ENCODE results near the gene SLC38A2.
"Not testable (repeated sequence)": the region's sequence is repeated elsewhere in the genome, so short reads cannot be mapped to it uniquely, and the experiment has no call there.

Gene SLC38A2

DNA sequence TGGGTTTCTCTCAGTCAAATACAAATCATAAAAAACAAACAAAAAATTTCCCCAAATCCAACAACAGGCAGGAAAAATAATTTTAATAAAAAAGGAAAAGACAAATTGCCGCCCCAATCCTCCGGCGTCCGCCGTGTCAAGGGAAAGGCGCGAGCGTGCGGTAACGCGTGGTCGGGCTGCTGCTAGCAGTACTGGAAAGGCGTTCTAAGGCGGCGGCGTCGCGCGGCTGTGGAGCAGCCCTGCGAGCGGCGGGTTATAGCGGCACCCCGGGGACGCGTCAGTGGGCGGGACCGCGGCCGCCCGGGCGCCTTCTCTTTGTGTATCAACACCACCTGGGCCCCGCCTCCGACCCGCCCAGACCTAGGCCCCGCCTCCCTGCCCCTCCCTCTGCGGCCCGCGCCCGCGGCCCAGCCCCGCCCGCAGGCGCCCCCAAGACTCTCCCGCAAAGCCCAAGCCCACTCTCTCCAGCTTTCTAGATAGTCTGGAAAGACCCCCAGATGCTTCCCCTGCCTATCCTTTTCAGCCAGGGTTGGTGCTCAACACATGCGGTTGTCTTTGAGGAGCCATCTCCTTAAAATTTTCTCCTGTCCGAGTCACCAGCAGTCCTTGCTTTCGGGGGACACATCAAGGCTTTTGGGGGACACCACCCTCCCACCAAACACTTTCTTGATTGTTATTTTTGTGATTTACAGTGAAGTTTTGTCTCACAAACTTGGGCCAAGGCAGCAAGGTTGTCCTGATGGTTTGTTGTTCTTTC lies at the start of gene SLC38A2:
TSS of gene SLC38A2 (minus strand) at position 230 of the 757 bp plus-strand sequence. CDS start 1,480 bp downstream, outside the sequence.
- DNase-seq (ENCODE audit: low read depth) = no peak

DNA sequence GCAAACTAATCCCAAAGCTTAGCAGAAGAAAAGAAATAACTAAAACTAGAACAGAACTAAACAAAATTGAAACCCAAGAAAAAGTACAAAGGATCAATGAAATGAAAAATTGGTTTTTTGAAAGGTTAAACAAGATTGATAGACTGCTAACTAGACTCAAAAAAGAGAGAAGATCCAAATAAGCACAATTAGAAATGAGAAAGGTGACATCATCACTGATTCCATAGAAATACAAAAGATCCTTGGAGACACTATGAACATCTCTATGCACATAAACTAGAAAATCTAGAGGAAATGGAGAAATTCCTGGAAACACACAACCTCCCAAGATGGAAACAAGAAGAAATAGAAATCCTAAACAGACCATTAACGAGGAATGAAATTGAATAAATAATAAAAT lies 47.1 kb upstream of the SLC38A2 start:
- DNase-seq (ENCODE audit: low read depth) = no peak

DNA sequence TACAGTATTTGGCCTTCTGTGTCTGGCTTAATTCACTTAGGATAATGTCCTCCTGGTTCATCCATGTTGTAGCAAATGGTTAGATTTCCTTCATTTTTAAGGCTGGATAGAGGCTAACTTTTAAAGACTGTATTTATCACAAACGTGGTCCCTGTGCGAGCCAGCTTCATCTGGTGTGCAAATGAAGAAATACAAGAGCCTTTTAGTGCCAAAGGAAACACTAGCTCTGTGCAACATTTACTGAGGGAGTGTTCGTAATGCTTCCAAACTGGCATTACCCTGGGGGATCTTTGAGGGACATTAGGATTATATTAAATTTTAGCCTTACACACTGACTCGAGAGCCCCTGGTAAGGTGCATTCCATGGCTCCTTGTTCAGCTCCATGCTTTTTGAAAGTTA lies 43.0 kb upstream of the SLC38A2 start:
- DNase-seq (ENCODE audit: low read depth) = no peak

DNA sequence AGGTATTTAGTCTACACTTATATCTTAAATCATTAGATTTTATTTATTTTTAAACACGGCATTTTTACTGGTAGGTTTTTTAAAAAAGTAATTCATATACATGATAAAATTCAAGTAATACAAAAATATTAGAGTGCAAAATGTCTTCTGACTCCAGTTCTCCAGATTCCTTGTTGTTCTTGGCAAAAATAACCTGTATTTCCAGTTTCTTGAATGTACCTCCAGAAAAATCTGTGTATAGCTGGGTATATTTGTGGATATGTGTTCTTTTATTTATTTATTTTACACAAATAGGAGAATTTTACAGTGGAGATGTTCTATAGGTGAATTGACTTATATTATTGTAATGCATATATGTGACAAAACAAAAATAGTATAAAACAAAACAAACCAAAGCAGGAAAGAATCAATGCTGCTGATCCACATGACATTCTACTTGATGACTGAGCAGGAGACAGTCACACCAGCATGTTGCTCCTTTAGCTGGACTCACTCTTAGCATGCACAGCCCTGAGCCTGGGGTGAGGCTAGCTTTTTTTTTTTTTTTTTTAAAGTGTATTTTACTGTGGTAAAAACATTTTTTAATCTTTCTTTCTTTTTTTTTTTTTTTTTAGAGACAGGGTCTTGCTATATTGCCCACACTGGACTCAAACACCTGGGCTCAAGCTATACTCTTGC lies 42.2 kb upstream of the SLC38A2 start:
- DNase-seq (ENCODE audit: low read depth) = no peak

DNA sequence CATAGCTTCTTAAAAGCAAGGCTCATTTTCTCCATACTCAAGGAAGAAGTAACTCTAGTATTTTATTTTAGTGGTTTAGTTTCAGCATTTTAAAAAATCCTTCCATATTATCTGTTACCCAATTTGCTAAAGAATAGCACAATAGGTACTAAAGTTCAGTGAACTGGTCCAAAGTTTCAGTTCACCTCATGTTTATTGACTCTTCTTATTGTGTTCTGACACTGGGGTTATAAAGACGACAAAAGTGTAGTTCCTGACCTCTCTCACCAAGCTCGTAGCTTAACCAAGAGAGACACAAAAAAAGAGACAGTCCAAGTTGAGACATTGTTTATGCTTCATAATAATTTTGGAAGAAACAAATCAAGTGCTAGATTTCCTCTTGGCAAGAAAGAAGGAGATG lies 40.8 kb upstream of the SLC38A2 start:
- no peak for DNase-seq (ENCODE audit: low read depth)

DNA sequence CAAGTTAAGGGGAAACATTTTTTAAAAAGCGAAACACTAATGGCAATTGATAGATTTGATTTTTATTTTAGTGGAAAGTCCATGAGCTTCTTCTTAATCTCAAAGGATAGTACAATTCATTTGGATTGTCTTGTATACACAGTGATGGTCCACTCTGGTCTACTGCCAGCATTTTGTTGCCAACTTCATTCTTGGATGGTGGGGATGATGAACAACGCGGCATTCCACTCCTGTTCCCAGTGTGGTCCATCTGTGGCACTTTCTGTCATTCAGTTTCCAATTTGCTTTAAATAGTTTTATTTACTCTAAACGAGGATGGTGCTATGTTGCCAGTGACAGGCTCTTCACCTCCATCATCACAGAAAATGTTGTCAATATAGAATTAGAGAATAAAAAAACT lies 40.3 kb upstream of the SLC38A2 start:
- no peak for DNase-seq (ENCODE audit: low read depth)

DNA sequence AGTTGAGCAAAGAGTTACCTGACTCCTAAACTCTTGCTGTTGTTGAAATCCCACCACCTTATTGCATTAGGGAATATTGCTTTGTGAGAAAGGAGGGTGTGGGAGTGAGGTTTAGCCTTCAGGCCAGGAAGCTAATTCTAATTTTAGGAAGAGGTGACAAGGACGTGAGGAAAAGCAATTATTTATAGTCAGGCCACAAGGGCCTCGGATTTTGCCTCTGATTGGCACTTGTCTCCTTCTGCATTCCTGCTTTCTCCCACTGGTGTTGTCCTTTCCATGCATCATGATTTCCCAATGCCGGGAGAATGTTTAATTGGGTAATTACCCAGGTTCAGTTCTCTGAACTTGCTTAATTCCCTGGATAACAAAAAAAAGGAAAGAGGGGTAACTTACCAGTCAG lies 37.9 kb upstream of the SLC38A2 start:
- DNase-seq (ENCODE audit: low read depth) = no peak

DNA sequence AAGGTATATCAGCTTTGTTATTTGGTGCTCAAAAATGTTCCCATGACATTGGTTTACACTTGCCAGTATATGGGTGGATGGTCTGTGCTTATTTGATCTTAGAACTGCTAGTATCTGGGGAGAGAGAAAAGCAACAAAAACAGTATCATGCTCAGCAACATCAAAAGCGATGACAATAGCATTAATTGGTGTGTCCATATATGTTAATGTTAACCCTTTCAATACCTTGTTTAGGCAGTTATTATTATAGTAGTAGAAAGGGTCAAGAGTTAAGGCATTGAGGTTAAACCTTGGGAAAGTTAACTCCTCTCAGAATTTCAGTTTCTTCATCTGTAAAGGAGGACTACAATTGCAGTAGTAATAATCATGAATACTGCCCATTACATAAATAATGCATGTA lies 37.4 kb upstream of the SLC38A2 start:
- DNase-seq (ENCODE audit: low read depth) = no peak

DNA sequence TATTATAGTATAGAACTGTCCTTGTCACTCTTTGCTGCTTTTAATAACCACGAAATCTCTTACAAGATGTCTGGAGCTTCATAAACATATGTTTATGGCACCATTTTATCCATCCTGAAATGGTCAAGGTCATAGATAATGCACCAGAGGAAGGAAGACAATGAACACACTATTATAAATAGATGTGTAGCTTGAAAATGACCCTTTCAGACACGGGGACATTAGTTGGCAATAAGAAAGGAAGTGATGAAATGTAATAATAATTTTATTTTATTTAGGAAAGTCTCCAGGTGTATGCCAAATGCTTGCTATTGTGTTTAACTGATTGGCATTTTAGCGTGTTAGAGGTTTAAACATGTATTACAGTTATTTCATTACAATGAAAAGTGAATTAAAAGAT lies 36.8 kb upstream of the SLC38A2 start:
- DNase-seq (ENCODE audit: low read depth) = no peak

DNA sequence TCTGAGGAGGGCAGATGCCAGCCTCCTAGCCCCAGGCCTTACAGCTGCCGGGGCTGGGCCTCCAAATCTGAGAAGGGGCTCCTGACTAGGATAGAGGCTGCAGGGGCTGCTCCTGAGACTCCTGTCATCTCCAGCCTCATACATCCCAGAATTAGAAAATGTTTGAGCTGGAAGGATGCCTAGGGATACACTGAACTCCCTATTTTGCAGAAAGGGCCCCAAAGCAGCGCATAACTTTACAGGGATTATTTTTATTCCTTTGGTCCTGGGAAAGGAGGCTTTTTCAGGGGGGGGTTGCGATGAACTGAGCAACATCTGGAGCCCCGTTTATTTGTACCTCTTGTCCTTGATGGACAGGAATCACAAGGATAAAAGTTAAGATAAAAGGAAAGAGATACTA lies 35.9 kb upstream of the SLC38A2 start:
- DNase-seq (ENCODE audit: low read depth) = no peak

DNA sequence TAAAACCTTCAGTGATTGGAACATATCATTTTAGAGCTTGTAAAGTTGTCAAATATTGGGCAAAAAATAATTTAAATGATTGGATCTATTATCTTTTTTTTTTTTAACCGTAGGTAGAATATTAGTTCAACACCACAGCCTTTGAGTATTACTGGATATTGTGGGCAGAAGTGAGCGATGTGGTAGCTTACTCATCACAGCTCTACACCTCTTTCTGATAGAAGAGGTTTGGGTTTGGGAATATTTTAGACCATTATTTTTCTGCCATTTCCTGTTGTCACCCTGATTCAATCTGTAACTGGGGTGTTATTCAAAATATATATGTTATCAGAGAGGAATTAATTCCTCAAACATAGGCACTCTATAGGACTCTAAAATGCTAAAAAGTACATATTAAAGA lies 34.8 kb upstream of the SLC38A2 start:
- no peak for DNase-seq (ENCODE audit: low read depth)

DNA sequence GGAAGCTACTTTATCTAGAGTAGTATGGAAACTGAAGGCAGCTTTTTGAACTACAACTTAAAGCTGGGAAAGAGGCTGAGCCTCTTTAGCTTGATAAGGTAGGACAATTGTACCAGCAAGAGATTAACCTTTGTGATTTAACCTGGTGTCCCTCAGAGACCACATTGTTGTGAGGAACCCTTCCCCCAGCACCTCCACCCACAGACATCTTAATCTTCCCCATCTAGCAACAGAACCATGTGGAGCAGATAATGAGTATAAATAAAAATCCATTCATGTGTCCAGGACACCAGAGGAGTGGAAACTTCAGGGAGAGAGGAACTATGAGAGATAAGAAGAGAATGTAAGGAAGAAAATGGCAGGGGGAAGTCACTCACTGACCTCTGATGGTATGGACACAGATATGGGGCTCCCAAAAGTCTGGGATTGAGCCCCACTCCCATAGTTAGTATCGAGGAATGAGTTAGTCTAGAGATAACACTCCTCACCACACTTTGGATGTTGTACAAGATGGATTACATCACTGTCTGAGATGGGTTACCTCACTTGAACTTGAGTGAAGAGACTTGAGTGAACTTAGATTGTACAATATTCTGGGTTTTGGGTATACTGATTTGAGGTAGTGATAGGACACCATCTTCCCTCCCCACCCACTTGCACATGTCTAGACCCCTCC lies 33.9 kb upstream of the SLC38A2 start:
- DNase-seq (ENCODE audit: low read depth) = no peak

DNA sequence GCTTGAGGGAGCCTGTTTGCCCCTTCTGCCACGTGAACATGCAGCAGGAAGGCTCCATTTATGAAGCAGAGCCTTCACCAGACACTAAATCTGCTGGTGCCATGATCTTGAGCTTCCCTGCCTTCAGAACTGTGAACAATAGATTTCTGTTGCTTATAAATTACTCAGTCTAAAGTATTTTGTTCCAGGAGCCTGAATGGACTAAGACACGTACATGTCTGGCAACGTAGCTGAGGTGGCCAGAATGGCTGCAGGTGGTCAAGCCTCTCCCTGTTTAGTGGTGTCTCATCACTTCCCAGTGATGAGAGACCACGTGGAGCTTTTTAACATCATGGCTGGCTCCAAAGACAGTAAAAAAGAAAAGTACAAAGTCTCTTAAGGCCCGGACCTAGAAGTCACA lies 32.2 kb upstream of the SLC38A2 start:
- DNase-seq (ENCODE audit: low read depth) = no peak

DNA sequence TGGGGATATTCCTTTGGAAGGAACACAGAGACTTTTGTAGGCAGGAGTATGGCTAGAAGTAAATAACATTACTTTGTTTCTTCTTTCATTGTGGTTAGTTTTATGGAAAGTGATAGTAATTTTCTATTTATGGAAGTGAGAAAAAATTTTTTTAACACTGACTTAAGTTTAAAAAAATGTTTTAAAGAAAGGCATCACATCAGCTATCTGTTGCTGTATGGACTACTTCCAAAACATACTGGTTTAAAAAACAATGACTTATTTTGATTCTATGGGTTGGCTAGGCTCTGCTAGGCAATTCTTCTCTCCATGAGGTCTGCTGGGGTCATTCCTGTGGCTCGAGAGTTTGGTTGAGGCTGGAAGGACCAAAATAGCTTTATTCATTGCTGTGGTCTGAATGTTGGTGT lies 31.7 kb upstream of the SLC38A2 start:
- peak; percentile 40 for DNase-seq (ENCODE audit: low read depth)

DNA sequence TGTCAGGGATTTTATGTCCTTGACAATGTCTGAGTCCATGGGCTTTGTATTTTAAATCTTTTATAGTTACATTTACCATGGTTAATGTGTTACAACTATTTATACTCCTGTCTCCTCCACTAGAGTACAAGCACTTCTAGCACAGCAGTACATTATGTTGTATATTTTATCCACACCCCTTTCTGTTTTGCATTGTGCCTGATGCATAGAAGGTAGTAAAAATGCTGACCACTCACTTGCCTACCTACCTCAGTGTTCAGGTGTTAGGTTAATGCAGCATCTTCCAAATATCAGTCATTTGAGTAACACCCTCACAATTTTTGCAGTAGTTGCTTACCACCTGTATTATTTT lies 31.1 kb upstream of the SLC38A2 start:
- no peak for DNase-seq (ENCODE audit: low read depth)

DNA sequence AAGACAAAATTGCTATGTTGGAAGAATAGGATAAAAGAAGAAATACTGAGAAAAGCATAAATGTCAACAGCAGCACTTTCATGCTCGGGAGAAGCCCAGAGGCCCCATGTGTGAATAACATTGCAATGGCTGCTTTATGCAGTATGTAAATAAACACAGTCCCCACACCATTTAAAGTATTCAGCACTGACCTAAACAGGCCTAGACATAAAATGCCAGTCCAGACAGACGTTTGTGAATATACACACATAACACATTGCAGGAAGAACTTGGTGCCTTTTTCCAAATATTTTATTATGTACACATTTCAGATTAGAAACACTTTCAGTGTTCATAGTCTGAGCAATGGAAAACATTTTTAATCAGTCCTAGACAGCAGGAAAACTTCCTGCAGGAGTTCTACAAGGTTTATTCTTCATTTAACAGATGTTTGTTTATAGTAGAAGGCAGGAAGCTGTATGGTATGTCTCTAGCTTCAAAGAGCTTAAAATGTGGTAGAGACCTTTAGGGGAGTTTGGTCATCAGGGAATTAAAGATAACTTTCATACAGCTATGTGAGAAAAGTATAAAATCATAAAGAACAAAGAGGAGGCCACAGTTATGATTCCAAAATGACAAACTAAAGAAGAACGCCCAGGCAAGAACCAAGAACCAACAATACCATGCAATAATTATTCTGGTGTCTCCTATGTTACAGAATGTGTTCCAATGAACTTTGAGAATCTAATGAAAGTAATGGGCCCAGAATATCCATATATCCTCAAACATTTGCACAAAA lies 30.6 kb upstream of the SLC38A2 start:
- DNase-seq (ENCODE audit: low read depth) = no peak

DNA sequence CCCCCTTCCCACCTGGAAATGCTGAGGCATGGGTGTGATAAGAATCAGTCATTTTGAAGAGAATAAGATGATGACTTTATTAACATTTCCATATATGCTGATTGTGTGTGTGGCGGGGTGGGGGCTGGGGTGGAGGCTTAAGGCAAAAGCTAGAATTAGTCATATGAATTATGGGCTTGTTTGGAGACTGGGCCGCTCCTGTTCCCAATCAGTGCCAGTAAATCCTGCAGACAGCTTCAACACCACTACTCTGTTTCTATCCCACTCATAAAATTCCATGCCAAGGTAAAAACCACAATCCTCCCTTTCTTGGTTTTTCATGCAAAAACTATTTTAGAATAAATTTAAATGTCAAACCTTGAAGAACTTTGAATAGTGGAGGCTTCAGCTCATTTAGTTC lies 29.9 kb upstream of the SLC38A2 start:
- peak; percentile 68 for DNase-seq (ENCODE audit: low read depth)

DNA sequence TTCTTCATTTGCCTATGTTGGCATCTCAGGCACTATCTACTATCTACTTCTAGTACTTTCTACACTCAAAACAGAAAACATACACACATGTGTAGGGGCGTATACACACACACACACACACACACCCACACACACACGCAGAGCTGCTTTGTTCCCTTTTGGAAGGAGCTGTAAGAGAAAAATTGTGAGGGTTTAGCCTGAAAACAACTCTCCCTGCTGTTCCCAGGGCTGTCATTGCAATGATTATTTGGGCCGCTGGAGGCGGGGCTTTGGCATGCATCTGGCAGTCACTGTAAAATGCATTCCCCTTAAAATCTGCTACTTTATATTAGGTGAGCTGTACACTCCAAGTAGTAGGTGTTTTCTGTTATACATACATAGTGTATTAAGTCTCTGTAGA lies 29.1 kb upstream of the SLC38A2 start:
- no peak for DNase-seq (ENCODE audit: low read depth)

DNA sequence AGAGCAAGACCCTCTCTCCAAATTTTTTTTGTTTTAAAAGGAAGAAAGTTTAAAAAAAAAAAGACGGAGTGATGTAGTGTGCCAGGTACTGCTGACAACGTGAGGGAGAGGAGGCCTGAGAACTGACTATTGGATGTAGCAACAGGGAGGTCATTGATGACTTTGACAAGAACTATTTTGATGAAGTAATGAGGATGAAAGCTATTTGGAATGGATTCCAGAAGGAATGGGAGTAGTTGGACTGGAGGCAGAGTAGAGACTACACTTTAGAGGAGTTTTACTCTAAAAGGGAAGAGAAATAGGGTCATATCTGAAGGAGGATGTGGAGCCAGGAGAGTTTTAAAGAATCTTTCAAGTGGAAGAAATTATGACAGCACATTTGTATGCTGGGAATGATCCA lies 27.8 kb upstream of the SLC38A2 start:
- peak; percentile 39 for DNase-seq (ENCODE audit: low read depth)

DNA sequence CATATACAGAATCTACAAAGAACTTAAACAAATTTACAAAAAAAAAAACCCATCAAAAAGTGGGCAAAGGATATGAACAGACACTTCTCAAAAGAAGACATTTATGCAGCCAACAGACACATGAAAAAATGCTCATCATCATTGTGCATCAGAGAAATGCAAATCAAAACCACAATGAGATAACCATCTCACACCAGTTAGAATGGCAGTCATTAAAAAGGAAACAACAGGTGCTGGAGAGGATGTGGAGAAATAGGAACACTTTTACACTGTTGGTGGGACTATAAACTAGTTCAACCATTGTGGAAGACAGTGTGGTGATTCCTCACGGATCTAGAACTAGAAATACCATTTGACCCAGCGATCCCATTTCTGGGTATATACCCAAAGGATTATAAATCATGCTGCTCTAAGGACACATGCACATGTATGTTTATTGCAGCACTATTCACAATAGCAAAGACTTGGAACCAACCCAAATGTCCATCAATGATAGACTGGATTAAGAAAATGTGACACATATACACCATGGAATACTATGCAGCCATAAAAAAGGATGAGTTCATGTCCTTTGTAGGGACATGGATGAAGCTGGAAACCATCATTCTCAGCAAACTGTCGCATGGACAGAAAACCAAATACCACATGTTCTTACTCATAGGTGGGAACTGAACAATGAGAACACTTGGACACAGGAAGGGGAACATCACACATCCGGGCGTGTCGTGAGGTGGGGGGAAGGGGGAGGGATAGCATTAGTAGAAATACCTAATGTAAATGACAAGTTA lies 27.1 kb upstream of the SLC38A2 start:
- DNase-seq (ENCODE audit: low read depth) = not testable (repeated sequence)

DNA sequence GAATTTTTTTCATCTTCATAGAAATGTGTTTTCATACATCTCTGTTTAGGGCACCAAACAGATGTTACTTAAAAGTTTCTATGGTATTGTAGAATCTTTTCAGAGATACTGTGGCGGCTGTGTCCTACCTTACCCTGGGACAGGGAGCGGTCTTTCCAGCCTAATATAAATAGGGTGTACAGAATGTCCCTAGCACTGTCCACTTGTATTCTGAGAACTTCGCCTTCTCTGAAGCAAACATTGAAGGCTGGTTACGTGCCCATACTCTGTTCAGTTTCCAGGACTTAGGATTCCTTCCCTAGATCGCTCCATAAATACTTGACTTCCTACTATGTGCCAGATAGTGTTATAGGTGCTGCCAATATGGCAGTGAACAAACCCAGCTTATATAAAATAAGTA lies 24.3 kb upstream of the SLC38A2 start:
- DNase-seq (ENCODE audit: low read depth) = no peak

DNA sequence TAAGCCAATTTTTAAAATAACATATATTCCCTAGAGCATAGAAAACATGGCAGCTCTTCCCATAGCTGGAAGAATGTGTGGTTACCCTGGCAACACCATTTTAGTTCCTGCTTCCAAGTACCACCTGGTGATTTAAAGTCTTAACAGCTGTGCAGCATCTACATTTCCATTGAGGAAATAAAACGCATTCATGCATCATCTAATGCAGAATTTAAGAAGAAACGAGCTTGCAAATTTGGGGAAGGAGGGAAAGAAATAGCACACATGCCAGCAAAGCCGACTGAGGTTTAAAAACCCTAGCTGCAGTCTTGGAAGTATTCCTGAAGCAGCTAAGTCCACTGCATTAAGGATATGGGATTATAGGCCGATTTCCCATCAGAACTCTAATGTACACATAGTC lies 22.8 kb upstream of the SLC38A2 start:
- DNase-seq (ENCODE audit: low read depth) = no peak
